PC-9 (cell line): ENCODE results near the gene RSPH9. TPM values are rescaled to one million over a fixed set of nuclear protein-coding genes. Genes with fewer than 3 reads are reported as not detected.

ENCODE experiments used
- BruUV-seq: library from RNA; stranded (reverse); fragments of 400-500 nt; replicated peaks from 2 replicates; lab custom pipeline; 2021; lab: Mats Ljungman, UMichigan
- CTCF ChIA-PET: fragments of 300-600 bp; sonication (Branson Sonifier 250); formaldehyde crosslinking; loops from one replicate; lab custom pipeline; 2022; ENCODE audit warnings: antibody characterized with exemption; lab: Charles Lee
- POLR2A ChIA-PET: fragments of 300-600 bp; sonication (Branson Sonifier 250); formaldehyde crosslinking; loops from one replicate; lab custom pipeline; 2022; ENCODE audit warnings: antibody characterized with exemption; ENCODE audit not compliant: unreplicated experiment; lab: Charles Lee
- DNase-seq, 2 experiments: peaks; one replicate each; pipeline versions ENCODE4 v3.0.0 to v3.0.0-alpha.2; 2015 to 2022; ENCODE audit warnings: mixed read lengths in 1 of 2
- H2AFZ ChIP-seq: fragments of 200-600 bp; sonication (generic); 2 replicates; pipeline ENCODE4 v1.8.1; 2017; ENCODE audit warnings: antibody characterized with exemption
- H3F3A ChIP-seq: fragments of 200-600 bp; sonication (generic); 2 replicates; pipeline ENCODE4 v1.8.1; 2017; ENCODE audit warnings: antibody characterized with exemption, mild to moderate bottlenecking, low read depth; ENCODE audit not compliant: insufficient read depth
- H3K27ac ChIP-seq: fragments of 200-600 bp; sonication (generic); 2 replicates; pipeline ENCODE4 v1.6.1; 2016; ENCODE audit warnings: mixed run types
- H3K27me3 ChIP-seq: fragments of 200-600 bp; sonication (generic); 2 replicates; pipeline ENCODE4 v1.6.1; 2016; ENCODE audit warnings: low read depth, mixed run types; ENCODE audit not compliant: insufficient read depth
- H3K36me3 ChIP-seq: fragments of 200-600 bp; sonication (generic); 2 replicates; pipeline ENCODE4 v1.6.1; 2016; ENCODE audit warnings: low read depth, mixed run types
- H3K4me1 ChIP-seq: fragments of 200-600 bp; sonication (generic); replicated peaks from 2 replicates; pipeline ENCODE4 v1.6.1; 2016; ENCODE audit warnings: mixed run types; ENCODE audit not compliant: insufficient read depth
- H3K4me2 ChIP-seq: fragments of 200-600 bp; sonication (generic); 2 replicates; pipeline ENCODE4 v1.6.1; 2017; ENCODE audit warnings: mixed run types
- H3K4me3 ChIP-seq: fragments of 200-600 bp; sonication (generic); 2 replicates; pipeline ENCODE4 v1.6.1; 2016; ENCODE audit warnings: mixed run types
- H3K79me2 ChIP-seq: fragments of 200-600 bp; sonication (generic); 2 replicates; pipeline ENCODE4 v1.6.1; 2017; ENCODE audit warnings: low read depth, mixed run types
- H3K9me2 ChIP-seq: fragments of 200-600 bp; sonication (generic); 2 replicates; pipeline ENCODE4 v1.8.1; 2017; ENCODE audit warnings: mild to moderate bottlenecking; ENCODE audit not compliant: insufficient read depth
- H3K9me3 ChIP-seq: fragments of 200-600 bp; sonication (generic); 2 replicates; pipeline ENCODE4 v1.8.1; 2016; ENCODE audit warnings: low read depth; ENCODE audit not compliant: insufficient read depth
- H4K20me1 ChIP-seq: fragments of 200-600 bp; sonication (generic); 2 replicates; pipeline ENCODE4 v1.8.1; 2017; ENCODE audit not compliant: insufficient read depth
- EZH2 ChIP-seq: fragments of 200-600 bp; sonication (generic); IDR thresholded peaks from 2 replicates; pipeline ENCODE4 v1.8.0; 2017; ENCODE audit warnings: antibody characterized with exemption, low read depth
- intact Hi-C: fragments of 100-400 bp; cut with micrococcal nuclease; formaldehyde crosslinking; loops from one replicate; pipeline ENCODE4 v1.10.0; 2022; ENCODE audit not compliant: unreplicated experiment
- total RNA-seq: library from RNA; stranded (reverse); gene quantifications from 2 replicates; pipeline ENCODE4 v1.2.3, GENCODE V29; 2021
- TF ChIP-seq, protein P1 (sequence below): fragments of 200-600 bp; sonication (generic); conservative IDR thresholded peaks from 2 replicates; pipeline ENCODE4 v1.6.1; 2017; ENCODE audit warnings: mixed run types, antibody characterized with exemption, mild to moderate bottlenecking, moderate library complexity

RSPH9 gene
- total RNA-seq, 1 experiment from 2014 or later = not detected

GRCh38 chr6:43639984-43640800 is 4.6 kb upstream of the RSPH9 start:
- no peaks in the 10 kb centered on the region for H3K9me3 ChIP-seq
- H4K20me1 ChIP-seq = peaks cover 18% of the 10 kb centered on the region; the same call in 1 of the 2 replicates
- no peak overlapping the region for H3K4me2 ChIP-seq
- H3F3A ChIP-seq = peaks cover 2% of the 10 kb centered on the region
- H3K27ac ChIP-seq = no peak overlapping the region
- no peak for DNase-seq
- H3K79me2 ChIP-seq = peaks cover 42% of the 10 kb centered on the region
- no peaks in the 10 kb centered on the region for H3K27me3 ChIP-seq
- BruUV-seq = no TSS peak
- peaks cover 15% of the 10 kb centered on the region; the same call in 1 of the 2 replicates for H3K36me3 ChIP-seq
- no peak for TF ChIP-seq EZH2
- TF ChIP-seq, protein P1, sequence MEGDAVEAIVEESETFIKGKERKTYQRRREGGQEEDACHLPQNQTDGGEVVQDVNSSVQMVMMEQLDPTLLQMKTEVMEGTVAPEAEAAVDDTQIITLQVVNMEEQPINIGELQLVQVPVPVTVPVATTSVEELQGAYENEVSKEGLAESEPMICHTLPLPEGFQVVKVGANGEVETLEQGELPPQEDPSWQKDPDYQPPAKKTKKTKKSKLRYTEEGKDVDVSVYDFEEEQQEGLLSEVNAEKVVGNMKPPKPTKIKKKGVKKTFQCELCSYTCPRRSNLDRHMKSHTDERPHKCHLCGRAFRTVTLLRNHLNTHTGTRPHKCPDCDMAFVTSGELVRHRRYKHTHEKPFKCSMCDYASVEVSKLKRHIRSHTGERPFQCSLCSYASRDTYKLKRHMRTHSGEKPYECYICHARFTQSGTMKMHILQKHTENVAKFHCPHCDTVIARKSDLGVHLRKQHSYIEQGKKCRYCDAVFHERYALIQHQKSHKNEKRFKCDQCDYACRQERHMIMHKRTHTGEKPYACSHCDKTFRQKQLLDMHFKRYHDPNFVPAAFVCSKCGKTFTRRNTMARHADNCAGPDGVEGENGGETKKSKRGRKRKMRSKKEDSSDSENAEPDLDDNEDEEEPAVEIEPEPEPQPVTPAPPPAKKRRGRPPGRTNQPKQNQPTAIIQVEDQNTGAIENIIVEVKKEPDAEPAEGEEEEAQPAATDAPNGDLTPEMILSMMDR = no peak
- peaks cover 13% of the 10 kb centered on the region for H3K4me1 ChIP-seq
- no peak overlapping the region for H3K4me3 ChIP-seq
- CTCF ChIA-PET = interaction anchor here (0.6 kb wide), 1 partner anchor 40 kb away, joined by 4 read pairs; no protein-coding TSS in a partner anchor
- H3K9me2 ChIP-seq = no peaks in the 10 kb centered on the region
- no peak overlapping the region for H2AFZ ChIP-seq
- POLR2A ChIA-PET = interaction anchor here (0.6 kb wide), 1 partner anchor 22 kb away, joined by 4 read pairs; no protein-coding TSS in a partner anchor
- intact Hi-C loops = no loop called here

GRCh38 chr6:43645613-43645964 is 753 bp downstream of the RSPH9 start:
- Histone ChIP-seq H3K79me2 (no peaks in the 10 kb centered on the region; the same call in 1 of the 2 replicates), H2AFZ (no peak overlapping the region), H4K20me1 (peaks cover 7% of the 10 kb centered on the region; the same call in 1 of the 2 replicates), H3K4me1 (no peaks in the 10 kb centered on the region), H3K27ac (no peak overlapping the region), H3K9me3 (no peaks in the 10 kb centered on the region), H3K4me3 (no peak overlapping the region), H3K9me2 (no peaks in the 10 kb centered on the region), H3K27me3 (no peaks in the 10 kb centered on the region), H3F3A (no peaks in the 10 kb centered on the region), H3K4me2 (no peak overlapping the region), H3K36me3 (no peaks in the 10 kb centered on the region)
- no peak for DNase-seq
- BruUV-seq = no TSS peak
- no peak for TF ChIP-seq EZH2
- TF ChIP-seq, protein P1 = no peak
- ChIA-PET POLR2A (no interaction called here), CTCF (no interaction called here)
- intact Hi-C loops = no loop called here

DNA sequence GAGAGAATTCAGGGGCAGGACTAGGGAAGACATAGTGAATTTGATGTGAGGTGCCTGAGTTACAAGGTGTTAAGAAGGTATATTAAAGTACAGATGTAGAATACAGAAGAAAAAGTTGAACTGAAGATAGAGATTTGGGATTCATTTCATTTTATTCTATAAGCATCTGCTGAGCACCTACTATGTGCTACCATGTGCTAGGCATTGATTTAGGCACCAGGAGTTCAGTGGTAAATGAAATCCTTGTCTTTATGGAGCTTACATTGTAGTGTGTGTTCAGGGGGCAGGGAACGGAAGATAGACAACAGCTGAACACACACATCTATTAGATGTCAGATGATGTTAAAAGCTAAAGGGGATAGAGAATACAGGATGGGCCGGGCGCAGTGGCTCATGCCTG is 2.8 kb downstream of the RSPH9 start:
- no peaks in the 10 kb centered on the region for H3K79me2 ChIP-seq
- H4K20me1 ChIP-seq = no peaks in the 10 kb centered on the region
- BruUV-seq = no TSS peak
- H3K4me3 ChIP-seq = no peak overlapping the region
- no peak overlapping the region for H3K4me2 ChIP-seq
- no peaks in the 10 kb centered on the region for H3F3A ChIP-seq
- intact Hi-C loops = no loop called here
- no peaks in the 10 kb centered on the region for H3K9me3 ChIP-seq
- POLR2A ChIA-PET = no interaction called here
- TF ChIP-seq, protein P1 = no peak
- TF ChIP-seq EZH2 = no peak
- no peaks in the 10 kb centered on the region for H3K9me2 ChIP-seq
- no peaks in the 10 kb centered on the region for H3K36me3 ChIP-seq
- no peak overlapping the region for H2AFZ ChIP-seq
- no peaks in the 10 kb centered on the region for H3K4me1 ChIP-seq
- CTCF ChIA-PET = no interaction called here
- no peak for DNase-seq
- no peaks in the 10 kb centered on the region for H3K27me3 ChIP-seq
- no peak overlapping the region for H3K27ac ChIP-seq
